B cell (primary cell): ENCODE measurements around the gene SPTBN1.

Experiments
- EZH2 ChIP-seq: IDR thresholded peaks from 2 replicates; pipeline ENCODE4 v1.6.1; 2012; ENCODE audit warnings: borderline replicate concordance, low read depth, mild to moderate bottlenecking, moderate library complexity, low read length; ENCODE audit not compliant: insufficient read depth, poor library complexity, severe bottlenecking
- TF ChIP-seq, protein P1 (sequence below): fragments of 200-600 bp; IDR thresholded peaks from one replicate; pipeline ENCODE4 v1.8.0; 2022; ENCODE audit warnings: antibody characterized with exemption, mild to moderate bottlenecking

DNA sequence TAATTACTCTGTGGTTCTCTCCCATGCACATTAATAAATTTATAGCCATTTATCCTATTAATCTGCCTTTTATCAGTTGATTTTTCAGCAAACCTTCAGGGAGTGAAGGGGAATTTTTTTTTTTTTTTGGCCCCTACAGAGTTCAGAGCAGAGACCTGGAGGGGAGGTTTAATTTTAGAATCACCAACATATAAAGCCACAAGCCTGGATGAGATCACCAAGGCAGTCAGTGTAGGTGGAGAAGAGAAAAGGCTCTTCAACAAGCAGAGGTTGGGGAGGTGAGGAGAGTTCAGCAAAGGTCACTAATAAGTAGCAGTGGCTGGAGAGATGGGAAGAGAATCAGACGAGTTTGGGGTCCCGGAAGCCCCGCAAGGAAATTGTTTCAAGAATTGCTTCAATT is 48.4 kb upstream of the SPTBN1 start:
- TF ChIP-seq EZH2 = no peak
- TF ChIP-seq, protein P1, sequence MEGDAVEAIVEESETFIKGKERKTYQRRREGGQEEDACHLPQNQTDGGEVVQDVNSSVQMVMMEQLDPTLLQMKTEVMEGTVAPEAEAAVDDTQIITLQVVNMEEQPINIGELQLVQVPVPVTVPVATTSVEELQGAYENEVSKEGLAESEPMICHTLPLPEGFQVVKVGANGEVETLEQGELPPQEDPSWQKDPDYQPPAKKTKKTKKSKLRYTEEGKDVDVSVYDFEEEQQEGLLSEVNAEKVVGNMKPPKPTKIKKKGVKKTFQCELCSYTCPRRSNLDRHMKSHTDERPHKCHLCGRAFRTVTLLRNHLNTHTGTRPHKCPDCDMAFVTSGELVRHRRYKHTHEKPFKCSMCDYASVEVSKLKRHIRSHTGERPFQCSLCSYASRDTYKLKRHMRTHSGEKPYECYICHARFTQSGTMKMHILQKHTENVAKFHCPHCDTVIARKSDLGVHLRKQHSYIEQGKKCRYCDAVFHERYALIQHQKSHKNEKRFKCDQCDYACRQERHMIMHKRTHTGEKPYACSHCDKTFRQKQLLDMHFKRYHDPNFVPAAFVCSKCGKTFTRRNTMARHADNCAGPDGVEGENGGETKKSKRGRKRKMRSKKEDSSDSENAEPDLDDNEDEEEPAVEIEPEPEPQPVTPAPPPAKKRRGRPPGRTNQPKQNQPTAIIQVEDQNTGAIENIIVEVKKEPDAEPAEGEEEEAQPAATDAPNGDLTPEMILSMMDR = no peak
